Stimulated activated naive CD8-positive, alpha-beta T cell treated with anti-CD3 and anti-CD28 coated beads, Interleukin-15, amount 100 ng/mL, for 72 hours (primary cell): ENCODE measurements around the gene NRDE2.
A peak's percentile ranks its signal among the peaks of the same experiment; 100 is the strongest.

Source experiments
- ATAC-seq: fragments of 150-1000 bp; cut with Tn5 transposase; 2 replicates; pipeline ENCODE4 v1.10.0; 2021; ENCODE audit warnings: mild to moderate bottlenecking, moderate library complexity
- DNase-seq, 2 donors: peaks; one replicate each; pipeline ENCODE4 v3.0.0; 2021 to 2022
- H3K27ac Mint-ChIP-seq, 2 donors: one replicate each; pipeline ENCODE4 v1.8.0; 2022; ENCODE audit warnings: mild to moderate bottlenecking in 2 of 2, mixed read lengths in 2 of 2, moderate library complexity in 2 of 2
- H3K27me3 Mint-ChIP-seq: one replicate; pipeline ENCODE4 v1.8.0; 2022; ENCODE audit warnings: mixed read lengths
- H3K4me1 Mint-ChIP-seq: one replicate; pipeline ENCODE4 v1.8.0; 2022; ENCODE audit warnings: mild to moderate bottlenecking, mixed read lengths
- H3K4me3 Mint-ChIP-seq, 2 donors: one replicate each; pipeline ENCODE4 v1.8.0; 2022; ENCODE audit warnings: mild to moderate bottlenecking in 2 of 2, mixed read lengths in 2 of 2, moderate library complexity in 1 of 2
- H3K9me3 Mint-ChIP-seq, 2 donors: one replicate each; pipeline ENCODE4 v1.8.0; 2022; ENCODE audit warnings: mixed read lengths in 2 of 2

The NRDE2 gene

GRCh38 chr14:90317286-90317685, 14.5 kb downstream of the NRDE2 start:
- Mint-ChIP-seq H3K27ac (no peak overlapping the region), H3K27me3 (no peaks in the 10 kb centered on the region), H3K4me3 (no peak overlapping the region), H3K9me3 (peaks cover 5 to 10% of the 10 kb centered on the region in 2 donors), H3K4me1 (peaks cover 28% of the 10 kb centered on the region)
- ATAC-seq (no peak), DNase-seq (no peak)

GRCh38 chr14:90308561-90308960, 23.2 kb downstream of the NRDE2 start:
- Mint-ChIP-seq H3K27me3 (no peaks in the 10 kb centered on the region), H3K9me3 (no peaks in the 10 kb centered on the region), H3K27ac (no peak overlapping the region), H3K4me3 (no peak overlapping the region), H3K4me1 (no peaks in the 10 kb centered on the region)
- ATAC-seq (no peak), DNase-seq (no peak)

GRCh38 chr14:90305176-90305601, 26.6 kb downstream of the NRDE2 start:
- DNase-seq (no peak), ATAC-seq (no peak)
- Mint-ChIP-seq H3K27me3 (no peaks in the 10 kb centered on the region), H3K9me3 (no peaks in the 10 kb centered on the region), H3K4me3 (no peak overlapping the region), H3K27ac (no peak overlapping the region), H3K4me1 (peaks cover 11% of the 10 kb centered on the region)

GRCh38 chr14:90304502-90304901, 27.2 kb downstream of the NRDE2 start:
- H3K27ac Mint-ChIP-seq: no peak overlapping the region
- H3K9me3 Mint-ChIP-seq: no peaks in the 10 kb centered on the region
- H3K4me1 Mint-ChIP-seq: peaks cover 12% of the 10 kb centered on the region
- DNase-seq (no peak), ATAC-seq (no peak)
- H3K27me3 Mint-ChIP-seq: no peaks in the 10 kb centered on the region
- no peak overlapping the region for H3K4me3 Mint-ChIP-seq

- Mint-ChIP-seq H3K4me3 (no peak overlapping the region), H3K9me3 (no peaks in the 10 kb centered on the region), H3K27ac (peak overlapping the region; percentile 27 to 36), H3K27me3 (no peaks in the 10 kb centered on the region), H3K4me1 (peaks cover 15% of the 10 kb centered on the region)
- ATAC-seq (no peak), DNase-seq (no peak)
These were observed 28.3 kb downstream of the NRDE2 start for GRCh38 chr14:90303473-90303872.

GRCh38 chr14:90302529-90303303, 29.0 kb downstream of the NRDE2 start:
- Mint-ChIP-seq H3K4me3 (no peak overlapping the region), H3K9me3 (no peaks in the 10 kb centered on the region), H3K27ac (no peak overlapping the region), H3K4me1 (peaks cover 15% of the 10 kb centered on the region), H3K27me3 (no peaks in the 10 kb centered on the region)
- ATAC-seq: no peak
- no peak for DNase-seq

- no peak overlapping the region for H3K27ac Mint-ChIP-seq
- ATAC-seq: no peak
These were observed 30.1 kb downstream of the NRDE2 start for GRCh38 chr14:90301668-90302090.

GRCh38 chr14:90301122-90301521, 30.6 kb downstream of the NRDE2 start:
- ATAC-seq (peak; percentile 12), DNase-seq (no peak)
- peaks cover 15% of the 10 kb centered on the region for H3K4me1 Mint-ChIP-seq
- H3K27me3 Mint-ChIP-seq: no peaks in the 10 kb centered on the region
- no peak overlapping the region for H3K4me3 Mint-ChIP-seq
- peak overlapping the region; percentile 2 to 96 for H3K27ac Mint-ChIP-seq
- no peaks in the 10 kb centered on the region for H3K9me3 Mint-ChIP-seq

More at GRCh38 chr14:90301668-90302090, 30.1 kb downstream of the NRDE2 start:
- no peak overlapping the region for H3K4me3 Mint-ChIP-seq
- no peaks in the 10 kb centered on the region for H3K27me3 Mint-ChIP-seq
- H3K4me1 Mint-ChIP-seq: peaks cover 15% of the 10 kb centered on the region
- no peaks in the 10 kb centered on the region for H3K9me3 Mint-ChIP-seq
- no peak for DNase-seq

GRCh38 chr14:90300611-90301047, 31.1 kb downstream of the NRDE2 start:
- Mint-ChIP-seq H3K4me1 (peaks cover 15% of the 10 kb centered on the region), H3K27ac (peak overlapping the region; percentile 89 to 96), H3K9me3 (no peaks in the 10 kb centered on the region), H3K4me3 (no peak overlapping the region), H3K27me3 (no peaks in the 10 kb centered on the region)
- no peak for DNase-seq
- ATAC-seq: peak; percentile 70

GRCh38 chr14:90299408-90299807, 32.3 kb downstream of the NRDE2 start:
- H3K4me3 Mint-ChIP-seq: no peak overlapping the region
- no peak for DNase-seq
- H3K9me3 Mint-ChIP-seq: no peaks in the 10 kb centered on the region
- H3K27me3 Mint-ChIP-seq: no peaks in the 10 kb centered on the region
- H3K4me1 Mint-ChIP-seq: peaks cover 15% of the 10 kb centered on the region
- H3K27ac Mint-ChIP-seq: peak overlapping the region; percentile 14 to 56
- no peak for ATAC-seq

- DNase-seq: no peak
- Mint-ChIP-seq H3K4me1 (peaks cover 15% of the 10 kb centered on the region), H3K9me3 (no peaks in the 10 kb centered on the region), H3K4me3 (no peak overlapping the region), H3K27me3 (no peaks in the 10 kb centered on the region), H3K27ac (peak overlapping the region; percentile 4 to 19)
- ATAC-seq: no peak
These were observed 33.7 kb downstream of the NRDE2 start for GRCh38 chr14:90297876-90298629.

GRCh38 chr14:90296641-90297040, 35.1 kb downstream of the NRDE2 start:
- ATAC-seq (no peak), DNase-seq (no peak)
- peaks cover 15% of the 10 kb centered on the region for H3K4me1 Mint-ChIP-seq
- no peak overlapping the region for H3K27ac Mint-ChIP-seq
- H3K27me3 Mint-ChIP-seq: no peaks in the 10 kb centered on the region
- no peak overlapping the region for H3K4me3 Mint-ChIP-seq
- H3K9me3 Mint-ChIP-seq: no peaks in the 10 kb centered on the region

GRCh38 chr14:90295870-90296516, 35.7 kb downstream of the NRDE2 start:
- H3K4me1 Mint-ChIP-seq: peaks cover 12% of the 10 kb centered on the region
- H3K9me3 Mint-ChIP-seq: no peaks in the 10 kb centered on the region
- DNase-seq (no peak), ATAC-seq (no peak)
- H3K27me3 Mint-ChIP-seq: no peaks in the 10 kb centered on the region
- no peak overlapping the region for H3K27ac Mint-ChIP-seq
- no peak overlapping the region for H3K4me3 Mint-ChIP-seq

- H3K4me3 Mint-ChIP-seq: no peak overlapping the region
These were observed 36.9 kb downstream of the NRDE2 start for GRCh38 chr14:90294872-90295271.

GRCh38 chr14:90293766-90294730, 37.7 kb downstream of the NRDE2 start:
- Mint-ChIP-seq H3K9me3 (no peaks in the 10 kb centered on the region), H3K27me3 (no peaks in the 10 kb centered on the region), H3K27ac (no peak overlapping the region), H3K4me3 (no peak overlapping the region), H3K4me1 (no peaks in the 10 kb centered on the region)
- no peak for DNase-seq
- ATAC-seq: no peak

More at GRCh38 chr14:90294872-90295271, 36.9 kb downstream of the NRDE2 start:
- H3K4me1 Mint-ChIP-seq: peaks cover 4% of the 10 kb centered on the region
- H3K9me3 Mint-ChIP-seq: no peaks in the 10 kb centered on the region
- ATAC-seq (no peak), DNase-seq (no peak)
- no peaks in the 10 kb centered on the region for H3K27me3 Mint-ChIP-seq
- H3K27ac Mint-ChIP-seq: no peak overlapping the region
